ENCODE results near the gene RUSC2. TPM values are rescaled to one million over a fixed set of nuclear protein-coding genes. Genes with fewer than 3 reads are reported as not detected.

Gene RUSC2
- total RNA-seq, 2 donors from 2014 or later: 4.7 to 8.6 TPM

DNA sequence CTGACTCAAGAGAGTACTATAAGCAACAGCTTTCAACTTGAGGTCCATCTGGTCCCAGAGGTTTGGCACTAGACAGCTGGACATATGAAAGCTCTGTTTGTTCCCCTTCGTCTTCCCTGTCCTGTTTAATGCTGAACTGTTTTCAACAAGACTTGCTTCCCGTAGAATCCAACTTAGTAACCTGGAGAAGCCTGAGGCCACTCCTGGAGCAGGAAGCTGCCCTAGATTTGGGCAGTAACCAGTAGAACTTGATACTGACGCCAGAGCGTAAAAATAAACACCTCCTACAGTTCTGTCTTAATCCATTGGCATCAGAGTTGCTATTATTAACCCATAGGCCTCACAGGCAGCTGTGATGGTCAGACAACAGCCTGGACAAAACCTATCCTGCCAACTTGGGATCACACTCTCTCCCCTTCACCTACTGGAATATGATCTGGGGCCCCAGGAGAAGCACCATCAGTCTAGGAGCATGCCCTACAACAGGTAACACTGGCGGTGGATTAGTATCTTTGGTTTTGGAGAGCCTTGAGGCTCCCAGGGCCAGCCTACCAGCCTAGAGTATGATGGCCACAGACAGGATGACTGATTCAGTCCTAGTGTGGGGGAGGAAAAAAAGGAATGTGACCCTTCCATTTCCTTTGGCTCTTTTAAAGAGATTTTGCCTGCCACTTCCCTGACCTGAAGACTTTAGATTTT, 29.2 kb downstream of the RUSC2 start:
- DNase-seq: no peak
- Histone ChIP-seq H3K4me3 (no peak overlapping the region), H3K27me3 (no peaks in the 10 kb centered on the region), H3K9ac (ENCODE audit: low read depth in 2 of 2, low read length in 2 of 2) (no peak overlapping the region), H3K4me1 (no peaks in the 10 kb centered on the region), H3K27ac (peak overlapping the region; percentile 56), H3K9me3 (no peaks in the 10 kb centered on the region), H3K36me3 (no peaks in the 10 kb centered on the region)
- intact Hi-C loops (cut with DNase I): no loop called here
- TF ChIP-seq, protein P1, sequence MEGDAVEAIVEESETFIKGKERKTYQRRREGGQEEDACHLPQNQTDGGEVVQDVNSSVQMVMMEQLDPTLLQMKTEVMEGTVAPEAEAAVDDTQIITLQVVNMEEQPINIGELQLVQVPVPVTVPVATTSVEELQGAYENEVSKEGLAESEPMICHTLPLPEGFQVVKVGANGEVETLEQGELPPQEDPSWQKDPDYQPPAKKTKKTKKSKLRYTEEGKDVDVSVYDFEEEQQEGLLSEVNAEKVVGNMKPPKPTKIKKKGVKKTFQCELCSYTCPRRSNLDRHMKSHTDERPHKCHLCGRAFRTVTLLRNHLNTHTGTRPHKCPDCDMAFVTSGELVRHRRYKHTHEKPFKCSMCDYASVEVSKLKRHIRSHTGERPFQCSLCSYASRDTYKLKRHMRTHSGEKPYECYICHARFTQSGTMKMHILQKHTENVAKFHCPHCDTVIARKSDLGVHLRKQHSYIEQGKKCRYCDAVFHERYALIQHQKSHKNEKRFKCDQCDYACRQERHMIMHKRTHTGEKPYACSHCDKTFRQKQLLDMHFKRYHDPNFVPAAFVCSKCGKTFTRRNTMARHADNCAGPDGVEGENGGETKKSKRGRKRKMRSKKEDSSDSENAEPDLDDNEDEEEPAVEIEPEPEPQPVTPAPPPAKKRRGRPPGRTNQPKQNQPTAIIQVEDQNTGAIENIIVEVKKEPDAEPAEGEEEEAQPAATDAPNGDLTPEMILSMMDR (IDR thresholded peaks at IDR 0.05): no peak

DNA sequence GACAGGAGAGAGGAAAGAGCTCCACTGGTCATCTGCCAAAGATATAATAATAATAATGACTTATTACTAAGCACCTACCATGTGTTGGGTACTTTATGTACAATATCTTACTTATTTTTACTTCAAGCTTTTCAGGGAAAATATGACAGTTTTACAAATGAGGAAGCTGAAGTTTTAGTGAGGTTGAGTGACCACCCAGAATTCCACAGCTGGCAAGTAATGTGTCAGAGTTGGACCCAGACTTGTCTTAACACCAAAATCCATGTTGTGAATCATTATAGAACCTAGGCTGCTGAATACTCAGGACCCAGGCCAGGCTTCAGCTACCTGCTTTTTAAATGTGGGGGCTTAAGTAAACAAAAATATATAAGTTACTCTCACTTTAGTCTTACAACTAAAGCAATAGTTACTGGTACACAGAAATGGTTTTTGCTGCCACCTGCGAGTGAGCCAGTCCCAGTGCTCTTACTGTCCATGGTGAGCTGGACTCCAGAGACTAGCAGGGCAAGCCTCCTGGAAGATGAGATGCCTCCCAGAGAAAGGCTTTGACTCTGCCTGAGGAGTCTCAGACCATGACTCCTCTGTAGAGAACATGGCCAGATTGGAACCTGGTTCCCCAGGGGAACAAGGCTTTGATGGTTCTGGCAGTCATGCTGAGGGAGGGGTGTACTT, 29.9 kb downstream of the RUSC2 start:
- Histone ChIP-seq H3K4me3 (no peak overlapping the region), H3K4me1 (no peaks in the 10 kb centered on the region), H3K36me3 (no peaks in the 10 kb centered on the region), H3K27ac (peak overlapping the region; percentile 56), H3K9ac (ENCODE audit: low read depth in 2 of 2, low read length in 2 of 2) (no peak overlapping the region), H3K27me3 (no peaks in the 10 kb centered on the region), H3K9me3 (no peaks in the 10 kb centered on the region)
- TF ChIP-seq, protein P1 (IDR thresholded peaks at IDR 0.05): no peak
- intact Hi-C loops (cut with DNase I): no loop called here
- DNase-seq: no peak

DNA sequence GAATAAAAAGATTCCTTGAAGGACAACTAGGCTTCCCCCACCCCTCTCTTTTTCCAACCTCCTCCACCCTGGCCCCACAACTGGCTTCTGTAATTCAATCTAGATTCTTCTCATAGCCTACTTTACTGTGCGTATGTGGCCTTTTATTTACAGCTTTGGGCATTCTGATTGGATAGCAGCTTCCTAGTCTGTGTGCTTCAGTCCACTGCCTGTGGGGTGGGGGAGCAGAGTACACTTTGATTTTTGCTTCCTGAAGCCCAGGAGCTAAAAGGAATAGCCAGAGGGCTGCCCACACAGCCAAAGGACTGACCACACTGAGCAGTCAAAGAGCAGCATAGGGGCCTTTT, 30.4 kb downstream of the RUSC2 start:
- no peak for DNase-seq
- Histone ChIP-seq H3K27ac (no peak overlapping the region), H3K9ac (ENCODE audit: low read depth in 2 of 2, low read length in 2 of 2) (no peak overlapping the region), H3K36me3 (no peaks in the 10 kb centered on the region), H3K4me1 (no peaks in the 10 kb centered on the region), H3K9me3 (no peaks in the 10 kb centered on the region), H3K27me3 (no peaks in the 10 kb centered on the region), H3K4me3 (no peak overlapping the region)
- TF ChIP-seq, protein P1 (IDR thresholded peaks at IDR 0.05): no peak
- intact Hi-C loops (cut with DNase I): no loop called here

DNA sequence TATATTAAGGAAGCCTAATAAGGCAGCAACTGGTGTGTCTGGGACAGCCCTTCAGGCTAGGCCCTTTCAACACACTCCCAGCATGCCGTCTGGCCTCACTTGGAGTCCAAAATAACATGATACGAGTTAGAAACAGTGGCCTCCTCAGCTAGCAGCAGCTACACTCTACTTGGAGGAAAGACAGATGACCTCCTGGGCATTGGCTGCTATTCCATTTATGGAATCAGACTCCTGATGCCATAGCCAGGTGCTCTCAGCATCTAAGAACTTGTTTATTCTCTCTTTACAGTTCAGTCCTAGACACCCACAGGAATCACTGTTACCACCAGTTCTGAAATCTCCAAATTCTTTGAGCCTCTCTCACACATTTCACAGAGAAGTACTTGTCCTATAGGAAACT, 31.8 kb downstream of the RUSC2 start:
- TF ChIP-seq, protein P1 (IDR thresholded peaks at IDR 0.05): no peak

DNA sequence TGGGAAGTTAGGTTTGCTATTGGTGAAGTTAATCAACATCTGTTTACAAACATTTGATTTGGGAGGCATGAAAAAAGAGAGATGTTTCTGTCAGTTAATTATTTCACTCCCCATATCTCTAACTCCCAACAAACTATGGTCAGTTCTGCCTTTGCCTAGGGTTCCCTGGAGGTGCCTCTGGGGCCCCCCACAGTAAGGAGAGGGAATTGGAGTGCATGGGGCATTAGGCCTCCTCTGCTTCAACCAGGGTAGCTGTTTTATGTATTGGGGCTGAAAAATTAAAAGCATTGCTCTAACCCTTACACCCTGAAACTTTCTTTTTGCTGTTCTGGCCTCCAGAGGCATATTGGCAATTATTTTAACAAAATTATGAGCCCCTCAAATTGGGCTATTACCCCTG, 32.3 kb downstream of the RUSC2 start:
- TF ChIP-seq, protein P1 (IDR thresholded peaks at IDR 0.05): no peak
- Histone ChIP-seq H3K4me1 (no peaks in the 10 kb centered on the region), H3K36me3 (no peaks in the 10 kb centered on the region), H3K27me3 (no peaks in the 10 kb centered on the region), H3K9me3 (no peaks in the 10 kb centered on the region), H3K4me3 (no peak overlapping the region), H3K9ac (ENCODE audit: low read depth in 2 of 2, low read length in 2 of 2) (no peak overlapping the region), H3K27ac (no peak overlapping the region)
- intact Hi-C loops (cut with DNase I): no loop called here
- DNase-seq: no peak

More for the DNA sequence above, 31.8 kb downstream of the RUSC2 start:
- Histone ChIP-seq H3K9me3 (no peaks in the 10 kb centered on the region), H3K27me3 (no peaks in the 10 kb centered on the region), H3K36me3 (no peaks in the 10 kb centered on the region), H3K4me1 (no peaks in the 10 kb centered on the region), H3K9ac (ENCODE audit: low read depth in 2 of 2, low read length in 2 of 2) (no peak overlapping the region), H3K4me3 (no peak overlapping the region), H3K27ac (peak overlapping the region; percentile 14)
- intact Hi-C loops (cut with DNase I): no loop called here
- no peak for DNase-seq

Data from colonic mucosa (tissue), 4 donors.